Body of pancreas (tissue), 4 donors: Measurements from ENCODE around the gene EEF1AKMT3. TPM values are rescaled to one million over a fixed set of nuclear protein-coding genes. Genes with fewer than 3 reads are reported as not detected.

Experiments
- ATAC-seq: fragments of 150-250 bp; one replicate; pipeline ENCODE4 v1.9.1; 2016
- DNase-seq, 4 donors: peaks; one replicate each; pipeline ENCODE4 v3.0.0-alpha.2; 2019
- H3K27ac ChIP-seq, 4 donors: fragments of 200-600 bp; sonication (generic); 1 replicate in 3 of 4; 2 replicates in 1 of 4; pipeline versions ENCODE4 v1.5.1 to v1.6.1; 2016 to 2019; ENCODE audit warnings: mild to moderate bottlenecking in 1 of 4, mixed read lengths in 1 of 4, moderate library complexity in 1 of 4
- H3K27me3 ChIP-seq, 2 donors: fragments of 200-600 bp; sonication (generic); one replicate each; pipeline ENCODE4 v1.6.0; 2016; ENCODE audit warnings: mild to moderate bottlenecking in 1 of 2
- H3K36me3 ChIP-seq, 2 donors: fragments of 200-600 bp; sonication (generic); replicated peaks in 1 of 2; 2 replicates each; pipeline ENCODE4 v1.5.1; 2016; ENCODE audit warnings: low read depth in 2 of 2; ENCODE audit not compliant: insufficient read depth in 1 of 2
- H3K4me1 ChIP-seq: fragments of 200-600 bp; sonication (generic); one replicate; pipeline ENCODE4 v1.6.0; 2016
- H3K4me3 ChIP-seq, 2 donors: fragments of 200-600 bp; sonication (generic); 1 replicate in 1 of 2; 2 replicates in 1 of 2; pipeline ENCODE4 v1.5.1; 2016 to 2019
- H3K9me3 ChIP-seq, 3 donors: fragments of 200-600 bp; sonication (generic); 1 replicate in 2 of 3; 2 replicates in 1 of 3; pipeline ENCODE4 v1.5.1; 2016
- CTCF ChIP-seq, 7 experiments: fragments of 450-650 bp in 4 of 7; fragments of 200-600 bp in 3 of 7; sonication (generic) in 3 of 7; IDR thresholded peaks; one replicate each; pipeline ENCODE4 v1.5.1; 2016 to 2019; ENCODE audit warnings: antibody characterized with exemption in 7 of 7
- POLR2A ChIP-seq, 3 donors: fragments of 450-650 bp; IDR thresholded peaks; one replicate each; pipeline ENCODE4 v1.6.1; 2016; ENCODE audit warnings: antibody characterized with exemption in 3 of 3, mild to moderate bottlenecking in 2 of 3
- WGBS, 2 donors: methylation state at CpG; one replicate each; pipeline ENCODE4 v1.1.5; 2017; 5-methylcytosine and 5-hydroxymethylcytosine counted together
- intact Hi-C: fragments of 100-400 bp; cut with DNase I; formaldehyde crosslinking; loops from one replicate; pipeline ENCODE4 v1.15.1; 2023
- total RNA-seq, 2 donors: library from RNA; depleted of rRNA; stranded (reverse); fragments of >200 nt; gene quantifications; one replicate each; pipeline ENCODE4 v1.1.0, GENCODE V29; 2016

Gene EEF1AKMT3
- total RNA-seq, 2 donors from 2014 or later, result 11.2 to 15.0 TPM

- no peak overlapping the region for H3K4me3 ChIP-seq
- intact Hi-C loops, result no loop called here
- no peak for DNase-seq
- no peak for ATAC-seq
- H3K27ac ChIP-seq, result no peak overlapping the region
- WGBS, 2 donors, result 87% methylated on average over 11 of the region's 11 CpGs
- H3K36me3 ChIP-seq, result peaks cover 0 to 14% of the 10 kb centered on the region in 2 donors
- no peaks in the 10 kb centered on the region for H3K27me3 ChIP-seq
- no peaks in the 10 kb centered on the region for H3K9me3 ChIP-seq
- H3K4me1 ChIP-seq, result peaks cover 24% of the 10 kb centered on the region
- TF ChIP-seq CTCF (IDR thresholded peaks at IDR 0.05), result no peak
- no peak for TF ChIP-seq POLR2A (IDR thresholded peaks at IDR 0.05)
Measured at GRCh38 chr12:57783861-57784260, 11.4 kb downstream of the EEF1AKMT3 start.

DNA sequence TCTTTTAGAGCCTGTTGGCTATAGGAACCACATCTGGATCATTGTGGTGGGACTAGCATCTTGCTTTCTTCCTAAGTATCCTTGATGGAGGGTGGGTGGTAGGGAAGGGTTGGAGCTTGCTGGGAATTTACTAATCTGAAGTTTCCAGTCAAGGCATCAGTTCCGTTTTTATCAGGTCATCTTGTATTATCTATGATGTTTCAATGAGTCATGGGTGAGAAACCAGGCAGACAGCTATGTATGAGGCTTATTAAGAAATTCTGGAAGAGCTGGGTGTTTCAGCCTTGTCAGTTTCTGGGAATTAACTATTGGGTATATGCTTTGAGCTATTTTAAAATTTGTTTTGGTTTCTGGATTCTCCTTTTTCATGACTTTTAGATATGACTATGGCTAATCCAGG lies 21.5 kb downstream of the EEF1AKMT3 start:
- H3K4me1 ChIP-seq, result no peaks in the 10 kb centered on the region
- peaks cover 3 to 33% of the 10 kb centered on the region in 2 donors for H3K36me3 ChIP-seq
- H3K27me3 ChIP-seq, result no peaks in the 10 kb centered on the region
- TF ChIP-seq POLR2A (IDR thresholded peaks at IDR 0.05) (no peak), CTCF (IDR thresholded peaks at IDR 0.05) (no peak)
- intact Hi-C loops, result no loop called here
- 25 to 42% methylated on average over 1 of the region's 1 CpG for WGBS, 2 donors
- no peak overlapping the region for H3K4me3 ChIP-seq
- H3K9me3 ChIP-seq, result no peaks in the 10 kb centered on the region
- no peak for ATAC-seq
- H3K27ac ChIP-seq, result no peak overlapping the region
- no peak for DNase-seq

- 87 to 95% methylated on average over 6 of the region's 6 CpGs for WGBS, 2 donors
- Histone ChIP-seq H3K27ac (no peak overlapping the region), H3K4me3 (no peak overlapping the region), H3K27me3 (no peaks in the 10 kb centered on the region), H3K4me1 (no peaks in the 10 kb centered on the region), H3K9me3 (no peaks in the 10 kb centered on the region), H3K36me3 (peaks cover 3 to 36% of the 10 kb centered on the region in 2 donors)
- no peak for TF ChIP-seq CTCF (IDR thresholded peaks at IDR 0.05)
- no peak for TF ChIP-seq POLR2A (IDR thresholded peaks at IDR 0.05)
- ATAC-seq, result no peak
- DNase-seq, result no peak
- intact Hi-C loops, result no loop called here
Measured at GRCh38 chr12:57795354-57795753, 22.9 kb downstream of the EEF1AKMT3 start.

GRCh38 chr12:57796996-57797395 lies 24.6 kb downstream of the EEF1AKMT3 start:
- no peaks in the 10 kb centered on the region for H3K9me3 ChIP-seq
- ATAC-seq, result no peak
- TF ChIP-seq CTCF (IDR thresholded peaks at IDR 0.05) (no peak), POLR2A (IDR thresholded peaks at IDR 0.05) (no peak)
- H3K27me3 ChIP-seq, result no peaks in the 10 kb centered on the region
- H3K27ac ChIP-seq, result no peak overlapping the region
- intact Hi-C loops, result no loop called here
- no peaks in the 10 kb centered on the region for H3K4me1 ChIP-seq
- H3K36me3 ChIP-seq, result peaks cover 3 to 35% of the 10 kb centered on the region in 2 donors
- DNase-seq, result no peak
- H3K4me3 ChIP-seq, result no peak overlapping the region
- WGBS, 2 donors, result 93 to 94% methylated on average over 1 of the region's 1 CpG

DNA sequence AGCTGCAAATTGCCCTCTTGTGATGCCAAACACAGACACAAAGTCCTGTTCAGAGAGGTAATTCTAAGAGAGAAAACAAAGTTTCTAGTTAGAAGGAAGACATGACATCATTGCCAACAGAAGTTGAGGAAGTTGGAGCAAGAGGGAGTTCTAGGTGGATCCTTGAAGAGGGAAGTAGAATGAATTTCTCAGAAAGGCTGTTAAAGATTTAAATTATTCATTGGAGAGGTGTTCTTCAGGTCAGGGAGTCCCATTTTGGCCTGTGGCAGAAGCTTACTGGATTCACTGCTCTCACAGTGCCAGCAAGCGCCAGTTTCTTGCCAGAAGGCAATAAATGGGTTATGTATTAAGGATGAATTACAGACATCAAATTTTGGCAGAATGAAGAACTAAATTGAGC lies 25.5 kb downstream of the EEF1AKMT3 start:
- ATAC-seq (no peak), DNase-seq (no peak)
- no peak overlapping the region for H3K4me3 ChIP-seq
- H3K36me3 ChIP-seq, result peaks cover 3 to 37% of the 10 kb centered on the region in 2 donors
- H3K27me3 ChIP-seq, result no peaks in the 10 kb centered on the region
- no peak for TF ChIP-seq CTCF (IDR thresholded peaks at IDR 0.05)
- no peak for TF ChIP-seq POLR2A (IDR thresholded peaks at IDR 0.05)
- H3K27ac ChIP-seq, result no peak overlapping the region
- H3K9me3 ChIP-seq, result no peaks in the 10 kb centered on the region
- intact Hi-C loops, result no loop called here
- 68 to 76% methylated on average over 1 of the region's 1 CpG for WGBS, 2 donors
- H3K4me1 ChIP-seq, result no peaks in the 10 kb centered on the region
